GM12874 (cell line): ENCODE data around the gene MAST4.

ENCODE experiments used
- TF ChIP-seq, protein P1 (sequence below): IDR thresholded peaks from 2 replicates; pipeline ENCODE4 v1.5.1; 2011; ENCODE audit warnings: low read depth, mild to moderate bottlenecking, control low read depth, low read length, moderate library complexity; ENCODE audit not compliant: insufficient read depth

The MAST4 gene

DNA sequence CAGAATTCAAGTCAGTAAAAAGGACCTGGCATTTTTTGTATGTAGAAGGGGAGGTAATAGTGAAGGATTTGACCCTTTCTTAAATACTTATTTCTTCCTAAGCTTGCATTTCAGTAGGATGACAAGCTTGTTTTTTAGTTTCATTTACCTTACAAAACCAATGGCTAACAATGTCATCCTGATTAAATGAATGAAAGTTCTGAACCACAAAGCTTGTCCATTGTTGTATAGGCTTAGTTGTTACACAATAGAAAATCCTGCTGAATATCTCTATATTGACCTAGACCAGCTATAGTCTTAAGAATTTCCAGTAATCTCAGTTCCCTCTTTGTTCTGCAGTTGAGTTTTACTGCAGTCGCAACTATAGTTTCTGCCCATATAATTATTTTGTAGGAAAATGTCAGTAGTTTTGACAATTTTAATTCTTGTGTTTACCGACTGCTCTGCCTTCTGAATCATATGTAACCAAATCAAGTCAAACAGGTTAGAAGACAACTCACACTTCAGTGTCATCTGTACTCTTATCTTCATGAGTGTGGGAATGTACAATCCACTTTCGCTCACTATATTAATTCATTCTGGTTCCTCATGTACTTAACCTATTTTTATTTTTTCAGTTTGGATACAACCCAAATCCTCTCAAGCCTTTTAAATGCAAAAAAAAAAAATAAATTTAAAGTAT, 404.7 kb downstream of the MAST4 start:
- TF ChIP-seq, protein P1, sequence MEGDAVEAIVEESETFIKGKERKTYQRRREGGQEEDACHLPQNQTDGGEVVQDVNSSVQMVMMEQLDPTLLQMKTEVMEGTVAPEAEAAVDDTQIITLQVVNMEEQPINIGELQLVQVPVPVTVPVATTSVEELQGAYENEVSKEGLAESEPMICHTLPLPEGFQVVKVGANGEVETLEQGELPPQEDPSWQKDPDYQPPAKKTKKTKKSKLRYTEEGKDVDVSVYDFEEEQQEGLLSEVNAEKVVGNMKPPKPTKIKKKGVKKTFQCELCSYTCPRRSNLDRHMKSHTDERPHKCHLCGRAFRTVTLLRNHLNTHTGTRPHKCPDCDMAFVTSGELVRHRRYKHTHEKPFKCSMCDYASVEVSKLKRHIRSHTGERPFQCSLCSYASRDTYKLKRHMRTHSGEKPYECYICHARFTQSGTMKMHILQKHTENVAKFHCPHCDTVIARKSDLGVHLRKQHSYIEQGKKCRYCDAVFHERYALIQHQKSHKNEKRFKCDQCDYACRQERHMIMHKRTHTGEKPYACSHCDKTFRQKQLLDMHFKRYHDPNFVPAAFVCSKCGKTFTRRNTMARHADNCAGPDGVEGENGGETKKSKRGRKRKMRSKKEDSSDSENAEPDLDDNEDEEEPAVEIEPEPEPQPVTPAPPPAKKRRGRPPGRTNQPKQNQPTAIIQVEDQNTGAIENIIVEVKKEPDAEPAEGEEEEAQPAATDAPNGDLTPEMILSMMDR = no peak

DNA sequence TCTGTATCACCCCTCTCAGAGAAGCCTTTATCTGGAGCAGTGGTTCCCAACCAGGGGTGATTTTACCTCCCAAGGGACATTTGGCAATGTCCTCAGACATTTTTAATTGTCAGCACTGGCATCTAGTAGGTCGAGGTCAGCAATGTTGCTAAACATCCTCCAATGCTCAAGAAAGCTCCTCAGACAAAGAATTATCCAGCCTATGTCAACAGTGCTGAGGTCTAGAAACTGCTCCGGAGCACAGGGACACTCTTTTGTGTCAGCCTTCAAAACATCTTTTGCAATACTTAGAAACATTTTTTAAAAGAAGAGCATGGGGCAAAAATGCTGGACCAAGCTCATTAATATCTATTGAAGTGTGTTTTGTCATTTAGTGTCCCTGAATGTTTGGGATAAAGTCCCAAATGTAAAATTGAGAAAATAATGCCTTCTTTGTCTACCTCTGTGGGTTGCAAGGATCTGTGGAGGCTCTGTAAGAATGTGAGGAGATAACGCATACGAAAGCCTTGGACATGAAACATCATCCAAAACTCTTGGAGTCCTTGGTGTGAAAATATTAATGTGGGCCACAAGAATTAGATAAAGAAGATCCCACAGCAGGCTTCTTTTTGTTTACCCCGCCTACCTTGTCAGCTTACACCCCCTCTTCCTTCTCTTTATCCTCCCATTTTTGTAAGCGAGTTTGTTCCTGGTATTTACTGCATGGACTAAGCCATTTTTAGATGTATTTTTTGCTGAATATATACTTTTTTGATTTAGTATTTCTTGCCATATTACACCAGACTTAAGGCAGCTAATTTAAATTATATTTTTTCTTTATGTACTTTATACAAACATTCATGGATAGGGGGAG, 406.9 kb downstream of the MAST4 start:
- TF ChIP-seq, protein P1 = no peak

DNA sequence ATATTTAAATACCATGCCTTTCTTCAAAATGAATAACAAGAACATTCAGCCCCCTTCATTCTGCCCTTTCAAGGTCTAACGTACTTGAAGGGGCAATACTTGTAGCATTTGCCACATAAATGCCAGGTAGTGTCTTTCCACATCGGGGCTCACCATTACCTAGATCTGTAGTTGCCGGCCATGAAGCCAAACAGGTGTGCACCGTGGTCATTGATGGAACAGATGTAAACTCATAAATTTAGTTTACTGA, 407.4 kb downstream of the MAST4 start:
- TF ChIP-seq, protein P1 = no peak

DNA sequence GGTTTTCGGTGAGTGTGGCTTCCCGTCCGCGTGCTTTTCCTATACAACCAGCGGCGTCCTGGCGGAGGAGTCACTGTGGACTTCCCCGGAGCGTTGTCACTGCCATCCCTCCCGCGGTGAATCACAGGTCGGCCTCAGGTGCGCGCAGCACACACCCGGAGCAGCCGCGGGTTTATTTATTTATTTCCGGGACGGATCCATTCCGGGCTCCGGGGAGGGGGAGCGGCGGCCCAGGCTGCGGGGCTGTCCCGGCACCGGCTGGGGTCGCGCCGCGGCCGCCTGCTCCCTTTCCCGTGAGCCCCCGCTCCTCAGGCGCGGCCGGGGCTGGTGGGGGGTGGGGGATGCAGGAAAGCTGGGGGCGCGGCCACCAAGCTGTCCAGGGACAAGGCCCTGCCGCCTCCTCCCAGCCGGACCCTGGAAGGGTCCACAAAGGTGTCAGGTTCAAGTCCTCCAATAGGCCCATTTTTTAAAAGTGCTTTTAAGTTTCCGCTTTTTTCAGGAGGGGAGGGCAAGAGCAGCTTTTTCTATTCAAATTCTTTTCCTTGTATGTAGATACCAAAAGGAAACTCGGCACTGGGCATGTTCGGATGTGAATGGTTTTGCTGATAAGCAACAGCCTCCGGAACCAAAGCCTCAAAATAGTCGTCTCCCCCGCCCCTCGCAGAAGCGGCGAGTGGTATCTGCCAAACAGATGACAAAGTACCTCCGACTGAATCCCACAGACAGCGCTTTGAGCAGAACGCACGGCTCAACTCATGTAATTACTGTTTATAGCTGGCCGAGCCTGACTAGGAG, 407.9 kb downstream of the MAST4 start:
- TF ChIP-seq, protein P1 = no peak

DNA sequence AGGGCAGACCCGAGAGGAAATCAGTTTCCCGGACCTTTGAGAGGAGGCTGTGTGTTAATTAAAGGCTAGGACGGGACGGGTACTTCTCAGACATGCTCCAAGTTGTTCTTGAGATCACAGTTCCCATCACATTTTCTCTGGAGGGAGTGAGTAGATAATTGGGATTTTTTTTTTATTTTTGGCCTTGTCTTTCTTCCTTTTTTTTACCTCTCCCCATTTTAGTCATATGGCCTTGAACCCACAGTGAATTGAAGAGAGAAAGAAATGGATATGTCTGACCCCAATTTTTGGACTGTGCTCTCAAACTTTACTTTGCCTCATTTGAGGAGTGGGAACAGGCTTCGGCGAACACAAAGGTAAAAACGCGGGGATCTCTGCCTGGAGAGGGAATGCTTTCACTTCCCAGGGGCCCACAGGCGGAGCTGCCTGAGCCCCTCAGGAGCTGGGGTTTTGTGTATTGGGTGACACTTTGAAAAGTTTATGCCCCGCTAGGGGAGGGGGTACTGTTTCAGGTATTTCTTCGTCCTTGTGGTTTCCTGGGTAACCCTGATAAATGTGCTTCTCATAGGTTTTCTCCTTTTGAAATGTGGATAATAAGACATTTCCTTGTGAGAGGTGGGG, 408.6 kb downstream of the MAST4 start:
- TF ChIP-seq, protein P1 = no peak

DNA sequence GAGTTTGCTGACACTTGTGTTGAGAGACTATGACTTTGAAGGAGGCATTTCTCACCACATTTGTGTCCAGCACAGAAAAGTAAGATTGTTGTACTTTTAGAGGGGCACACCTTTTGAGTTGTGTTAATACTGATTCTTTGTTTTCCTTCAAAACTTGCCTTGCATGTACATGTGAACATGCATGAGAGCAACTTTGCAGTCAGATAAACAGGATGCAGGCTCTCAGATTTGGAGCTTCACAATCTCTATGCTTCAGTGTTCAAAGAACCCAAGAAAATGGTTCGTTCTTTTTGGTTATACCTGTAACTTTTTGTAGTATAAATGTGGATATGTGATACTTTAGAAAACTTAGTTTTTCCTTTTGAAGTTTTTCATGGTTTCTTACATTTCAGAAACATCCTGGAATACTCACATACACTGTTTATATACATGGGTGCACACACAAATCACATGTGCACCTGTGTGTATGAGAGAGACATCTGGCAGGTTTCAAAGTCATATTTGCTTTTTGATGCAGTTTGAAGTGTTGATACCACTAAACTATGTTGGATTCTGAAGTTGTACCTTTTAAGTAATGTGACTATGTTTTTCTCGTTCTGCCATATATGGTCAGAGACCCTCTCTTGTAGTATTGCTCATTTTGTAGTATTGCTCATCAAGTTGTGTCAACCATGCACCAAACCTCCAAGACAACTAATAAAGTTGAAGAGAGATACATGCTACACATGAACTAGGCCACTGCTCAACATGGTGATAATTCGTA, 409.7 kb downstream of the MAST4 start:
- TF ChIP-seq, protein P1 = no peak
